Adipose tissue (tissue), 3 donors: ENCODE measurements around the gene P2RX5. TPM values are rescaled to one million over a fixed set of nuclear protein-coding genes. Genes with fewer than 3 reads are reported as not detected.

Source experiments
- H3K27ac ChIP-seq: one replicate; pipeline ENCODE4 v1.5.1; 2013; ENCODE audit warnings: low read depth, low read length
- whole genome bisulfite sequencing, 3 donors: extraction: QIAGEN DNeasy Blood & Tissue Kit; methylation state at CpG; one replicate each; pipeline ENCODE4 v1.1.7; 2013; 5-methylcytosine and 5-hydroxymethylcytosine counted together
- polyA plus RNA-seq, 3 donors: library from polyadenylated mRNA; stranded (reverse); fragments of 200-250 nt; gene quantifications; one replicate each; pipeline ENCODE4 v1.2.3, GENCODE V29; 2013
- donor health status: healthy with polysubstance abuse.
- donor health status: Bipolar disorder and iron deficiency.
- donor health status: healthy.

Gene P2RX5
- polyA plus RNA-seq, 3 donors, result 0.45 to 2.1 (median 1.1) TPM

GRCh38 chr17:3639981-3640596 lies 55.9 kb downstream of the P2RX5 start:
- WGBS, 3 donors, result 29 to 39% (median 38%) methylated on average over 7 of the region's 7 CpGs
- H3K27ac ChIP-seq, result no peak overlapping the region

GRCh38 chr17:3636908-3637373 lies 59.0 kb downstream of the P2RX5 start:
- no peak overlapping the region for H3K27ac ChIP-seq
- 1 to 2% (median 1%) methylated on average over 30 to 31 of the region's 31 CpGs for WGBS, 3 donors

- 0 to 1% (median 0%) methylated on average over 68 of the region's 68 CpGs for WGBS, 3 donors
- H3K27ac ChIP-seq, result peak within 1 kb of the TSS; percentile 22
Measured at GRCh38 chr17:3636154-3636907, 59.6 kb downstream of the P2RX5 start, which contains the start of the genes CTNS and SHPK. Gene CTNS (plus strand): TSS chr17:3636760. CDS start chr17:3640207, 3,447 bp downstream. Gene SHPK (minus strand): TSS chr17:3636250. CDS start chr17:3636219, 31 bp downstream.

- no peak overlapping the region for H3K27ac ChIP-seq
- 13 to 21% (median 14%) methylated on average over 33 to 37 of the region's 38 CpGs for WGBS, 3 donors
Measured at GRCh38 chr17:3635474-3636153, 60.3 kb downstream of the P2RX5 start.

DNA sequence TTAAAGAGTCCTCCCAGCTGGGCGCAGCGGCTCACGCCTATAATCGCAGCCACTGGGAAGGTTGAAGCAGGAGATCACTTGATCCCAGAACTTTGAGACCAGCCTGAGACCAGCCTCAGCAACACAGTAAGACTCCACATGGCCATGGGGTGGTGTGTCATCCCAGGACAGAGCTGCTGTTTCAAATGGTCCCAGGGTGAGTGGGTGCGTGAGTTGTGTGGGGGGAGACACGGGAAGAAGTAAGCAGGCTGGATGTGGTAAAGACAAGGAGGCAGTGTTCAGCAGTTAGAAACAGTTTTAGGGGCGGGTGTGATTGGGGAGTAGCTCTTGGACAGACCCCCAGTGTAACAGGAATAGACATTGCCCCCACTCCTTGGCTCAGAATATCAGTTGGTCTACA lies 63.7 kb downstream of the P2RX5 start:
- no peak overlapping the region for H3K27ac ChIP-seq
- 93 to 98% (median 93%) methylated on average over 7 of the region's 7 CpGs for WGBS, 3 donors

DNA sequence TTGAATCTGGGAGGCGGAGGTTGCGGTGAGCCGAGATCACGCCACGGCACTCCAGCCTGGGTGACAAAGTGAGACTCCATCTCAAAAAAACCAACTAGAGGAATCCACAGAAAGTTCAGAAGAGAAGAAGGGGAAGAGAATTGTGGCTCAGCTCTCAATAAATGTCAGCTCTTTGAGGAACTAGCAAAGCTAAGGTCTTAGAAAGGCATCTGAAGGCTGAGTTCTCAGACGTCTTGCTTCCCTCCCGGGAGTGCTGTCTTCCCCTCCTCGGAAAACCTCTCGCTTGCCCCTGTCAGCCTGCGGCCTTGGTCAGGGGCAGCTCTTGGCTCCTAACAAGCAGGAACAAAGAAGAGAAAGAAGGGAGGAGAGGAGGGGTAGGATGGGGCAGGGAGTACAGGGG lies 65.2 kb downstream of the P2RX5 start:
- WGBS, 3 donors, result 80 to 89% (median 87%) methylated on average over 10 of the region's 10 CpGs
- no peak overlapping the region for H3K27ac ChIP-seq

DNA sequence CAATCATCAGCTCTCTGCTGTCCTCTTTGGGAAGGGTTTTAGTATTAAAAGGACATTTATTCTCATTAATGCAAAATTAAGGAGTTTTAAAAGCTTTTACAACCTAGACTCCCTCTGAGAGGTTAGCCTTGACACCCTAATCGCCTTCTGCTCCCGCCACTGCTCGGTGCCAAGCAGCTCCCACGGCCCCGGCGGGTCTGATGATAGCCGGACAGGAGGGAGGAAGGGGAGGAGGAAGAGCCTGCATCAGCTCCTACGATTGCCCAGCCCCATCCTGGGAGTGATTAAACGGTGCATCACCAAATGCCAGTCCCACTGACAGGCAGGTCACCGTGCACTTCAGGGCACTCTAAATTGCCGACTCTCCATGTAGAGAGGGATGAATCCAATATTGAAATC lies 68.2 kb downstream of the P2RX5 start:
- 67 to 86% (median 76%) methylated on average over 9 to 11 of the region's 11 CpGs for WGBS, 3 donors
- H3K27ac ChIP-seq, result no peak overlapping the region

DNA sequence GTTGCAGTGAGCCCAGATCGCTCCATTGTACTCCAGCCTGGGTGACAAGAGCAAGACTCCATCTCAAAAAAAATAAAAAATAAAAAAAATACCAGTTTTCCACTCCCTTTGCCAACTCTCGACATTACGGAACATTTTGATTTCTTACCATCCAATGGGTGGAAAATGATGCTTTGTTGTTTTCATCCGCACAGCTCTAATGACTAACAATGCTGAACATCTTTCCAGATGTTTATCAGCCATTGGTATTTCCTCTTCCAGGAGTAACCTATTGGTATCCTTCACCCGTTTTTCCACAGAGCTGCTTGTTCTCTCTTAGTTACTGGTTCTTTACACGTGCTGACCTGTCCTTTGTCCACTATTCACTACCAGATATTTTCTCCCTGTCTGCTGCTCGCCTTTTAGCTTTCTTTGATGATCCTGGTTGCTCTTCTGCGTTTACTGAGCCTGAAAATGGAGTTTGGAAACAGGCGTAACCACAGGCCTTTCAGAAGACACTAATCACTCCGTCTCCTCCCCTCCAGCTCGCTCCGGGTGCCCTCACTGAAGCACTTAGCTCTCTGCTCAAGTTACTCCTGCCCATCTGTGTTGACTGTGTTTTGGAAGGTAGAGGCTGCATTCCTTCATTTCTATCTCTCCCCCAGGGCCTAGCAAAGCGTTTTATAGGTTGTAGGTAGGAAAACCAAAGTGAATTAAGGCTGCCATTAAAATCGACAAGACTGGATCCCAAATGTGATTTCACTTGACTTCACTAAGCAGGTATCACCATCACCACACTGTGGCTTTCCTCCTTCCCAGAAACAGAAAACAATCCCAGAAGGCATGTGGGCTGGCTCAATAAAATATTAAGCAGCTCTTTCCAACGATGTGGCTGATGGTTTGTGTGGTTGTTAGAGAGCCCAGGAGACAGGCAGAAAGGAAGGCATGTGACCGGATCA lies 68.9 kb downstream of the P2RX5 start:
- no peak overlapping the region for H3K27ac ChIP-seq
- 68 to 83% (median 73%) methylated on average over 16 of the region's 16 CpGs for WGBS, 3 donors

Other genes starting within 250 kb of the P2RX5 start
- gene SPATA22, start 224.3 kb downstream of the P2RX5 start, polyA plus RNA-seq, result under 1 TPM in 2 of 3 donors, not detected in 1; 0.03 to 0.27 TPM
- 1 to 10 TPM in 2 of 3 donors, under 1 TPM in 1; 0.61 to 9.8 (median 4.7) TPM for gene ASPA, start 220.2 kb downstream of the P2RX5 start, polyA plus RNA-seq
- gene TRPV3, start 138.3 kb downstream of the P2RX5 start, polyA plus RNA-seq, result under 1 TPM; 0.22 to 0.90 (median 0.31) TPM
- 1 to 10 TPM; 2.7 to 3.7 (median 3.1) TPM for gene TRPV1, start 86.7 kb downstream of the P2RX5 start, polyA plus RNA-seq
- gene SHPK, start 59.9 kb downstream of the P2RX5 start, polyA plus RNA-seq, result 1 to 10 TPM; 6.4 to 9.2 (median 7.9) TPM
- gene CTNS, start 59.4 kb downstream of the P2RX5 start, polyA plus RNA-seq, result 10 to 100 TPM in 1 of 3 donors, 1 to 10 TPM in 2; 7.6 to 14.9 (median 9.4) TPM
- gene TAX1BP3, start 27.6 kb downstream of the P2RX5 start, polyA plus RNA-seq, result 100 to 1,000 TPM in 1 of 3 donors, 10 to 100 TPM in 2; 54.3 to 172 (median 92.1) TPM
- 10 to 100 TPM; 47.2 to 77.4 (median 47.5) TPM for gene EMC6, start 27.3 kb downstream of the P2RX5 start, polyA plus RNA-seq
- gene HASPIN, start 27.7 kb upstream of the P2RX5 start, polyA plus RNA-seq, result under 1 TPM; 0.06 to 0.22 (median 0.12) TPM
- gene ITGAE, start 105.0 kb upstream of the P2RX5 start, polyA plus RNA-seq, result 10 to 100 TPM; 17.2 to 47.0 (median 41.3) TPM
- 10 to 100 TPM; 13.0 to 18.2 (median 15.1) TPM for gene NCBP3, start 150.1 kb upstream of the P2RX5 start, polyA plus RNA-seq
- gene CAMKK1, start 196.9 kb upstream of the P2RX5 start, polyA plus RNA-seq, result 1 to 10 TPM; 3.5 to 6.9 (median 6.1) TPM
- gene P2RX1, start 220.3 kb upstream of the P2RX5 start, polyA plus RNA-seq, result 10 to 100 TPM in 1 of 3 donors, 1 to 10 TPM in 1, under 1 TPM in 1; 0.34 to 18.9 (median 3.3) TPM